Liver (tissue), 9 donors: ENCODE results near the gene VAV3. TPM values are rescaled to one million over a fixed set of nuclear protein-coding genes. Genes with fewer than 3 reads are reported as not detected.

Source experiments
- DNase-seq: peaks from one replicate; pipeline ENCODE4 v3.0.0-alpha.2; 2017; ENCODE audit warnings: low spot score
- H3K27ac ChIP-seq, 2 donors: one replicate each; pipeline ENCODE4 v1.7.0; 2013; ENCODE audit warnings: inconsistent platforms in 2 of 2, low read length in 2 of 2, control low read depth in 1 of 2, low read depth in 1 of 2, mild to moderate bottlenecking in 1 of 2
- H3K27me3 ChIP-seq, 4 donors: one replicate each; pipeline versions ENCODE4 v1.6.1 to v1.7.0; 2013; ENCODE audit warnings: low read length in 3 of 4, inconsistent platforms in 1 of 4, mild to moderate bottlenecking in 1 of 4, moderate library complexity in 1 of 4; ENCODE audit not compliant: control insufficient read depth in 4 of 4, insufficient read depth in 4 of 4
- H3K36me3 ChIP-seq, 4 donors: one replicate each; pipeline versions ENCODE4 v1.6.1 to v1.7.0; 2013; ENCODE audit warnings: low read length in 3 of 4, mild to moderate bottlenecking in 3 of 4, low read depth in 1 of 4, moderate library complexity in 1 of 4; ENCODE audit not compliant: control insufficient read depth in 4 of 4, insufficient read depth in 3 of 4
- H3K4me1 ChIP-seq, 4 donors: one replicate each; pipeline versions ENCODE4 v1.6.1 to v1.7.0; 2013; ENCODE audit warnings: low read length in 3 of 4, mild to moderate bottlenecking in 3 of 4, moderate library complexity in 1 of 4; ENCODE audit not compliant: control insufficient read depth in 4 of 4, insufficient read depth in 4 of 4
- H3K4me3 ChIP-seq, 3 donors: one replicate each; pipeline versions ENCODE4 v1.6.1 to v1.7.0; 2013; ENCODE audit warnings: low read length in 3 of 3, control low read depth in 1 of 3, low read depth in 1 of 3, mild to moderate bottlenecking in 1 of 3
- H3K9ac ChIP-seq, 2 donors: one replicate each; pipeline ENCODE4 v1.7.0; 2013; ENCODE audit warnings: low read length in 2 of 2, mild to moderate bottlenecking in 2 of 2, moderate library complexity in 2 of 2, control low read depth in 1 of 2, low read depth in 1 of 2
- H3K9me3 ChIP-seq, 4 donors: one replicate each; pipeline versions ENCODE4 v1.6.1 to v1.7.0; 2013; ENCODE audit warnings: low read length in 3 of 4; ENCODE audit not compliant: control insufficient read depth in 4 of 4
- CTCF ChIP-seq: fragments of 150-350 bp; IDR thresholded peaks from 2 replicates; pipeline ENCODE4 v1.5.1; 2017; ENCODE audit warnings: improper control_type of control experiment, low read depth, low read length; ENCODE audit not compliant: missing input control
- FOXA1 ChIP-seq: IDR thresholded peaks from 2 replicates; pipeline ENCODE4 v1.6.1; 2016; ENCODE audit warnings: antibody characterized with exemption
- FOXA2 ChIP-seq: IDR thresholded peaks from 2 replicates; pipeline ENCODE4 v1.6.1; 2016; ENCODE audit warnings: antibody characterized with exemption
- GABPA ChIP-seq, 2 donors: IDR thresholded peaks in 1 of 2; conservative IDR thresholded peaks in 1 of 2; 2 replicates each; pipeline ENCODE4 v1.6.1; 2016; ENCODE audit warnings: antibody characterized with exemption in 2 of 2, mild to moderate bottlenecking in 1 of 2, moderate library complexity in 1 of 2
- HNF4A ChIP-seq, 2 donors: conservative IDR thresholded peaks; 2 replicates each; pipeline ENCODE4 v1.6.1; 2016; ENCODE audit warnings: antibody characterized with exemption in 2 of 2, mild to moderate bottlenecking in 2 of 2
- HNF4G ChIP-seq: IDR thresholded peaks from 2 replicates; pipeline ENCODE4 v1.6.1; 2016; ENCODE audit warnings: antibody characterized with exemption
- JUND ChIP-seq, 2 donors: IDR thresholded peaks; 2 replicates each; pipeline ENCODE4 v1.6.1; 2016; ENCODE audit warnings: antibody characterized with exemption in 2 of 2
- MAX ChIP-seq: IDR thresholded peaks from 2 replicates; pipeline ENCODE4 v1.6.1; 2016; ENCODE audit warnings: antibody characterized with exemption
- NR2F2 ChIP-seq: IDR thresholded peaks from 2 replicates; pipeline ENCODE4 v1.6.1; 2016; ENCODE audit warnings: antibody characterized with exemption
- RAD21 ChIP-seq, 2 donors: IDR thresholded peaks; 2 replicates each; pipeline ENCODE4 v1.6.1; 2016; ENCODE audit warnings: antibody characterized with exemption in 2 of 2, mild to moderate bottlenecking in 2 of 2
- REST ChIP-seq: IDR thresholded peaks from 2 replicates; pipeline ENCODE4 v1.6.1; 2016; ENCODE audit warnings: antibody characterized with exemption, mild to moderate bottlenecking
- RXRA ChIP-seq, 2 donors: IDR thresholded peaks; 2 replicates each; pipeline ENCODE4 v1.6.1; 2017 to 2018; ENCODE audit warnings: antibody characterized with exemption in 2 of 2, mild to moderate bottlenecking in 1 of 2
- SP1 ChIP-seq: IDR thresholded peaks from 2 replicates; pipeline ENCODE4 v1.6.1; 2018; ENCODE audit warnings: antibody characterized with exemption, mild to moderate bottlenecking
- TAF1 ChIP-seq: conservative IDR thresholded peaks from 2 replicates; pipeline ENCODE4 v1.6.1; 2016; ENCODE audit warnings: antibody characterized with exemption, mild to moderate bottlenecking
- YY1 ChIP-seq: IDR thresholded peaks from 2 replicates; pipeline ENCODE4 v1.6.1; 2016; ENCODE audit warnings: antibody characterized with exemption, mild to moderate bottlenecking
- ZBTB33 ChIP-seq: IDR thresholded peaks from 2 replicates; pipeline ENCODE4 v1.6.1; 2016; ENCODE audit warnings: antibody characterized with exemption
- WGBS: extraction: QIAGEN DNeasy Blood & Tissue Kit; methylation state at CpG from one replicate; pipeline ENCODE4 v1.1.7; 2013; 5-methylcytosine and 5-hydroxymethylcytosine counted together
- polyA plus RNA-seq, 2 donors: library from polyadenylated mRNA; stranded (reverse) in 1 of 2; unstranded in 1 of 2; fragments of 200-250 nt in 1 of 2; fragments of >200 nt in 1 of 2; fragmentation: Nextera tagmentation in 1 of 2; extraction: Ambion mirVana in 1 of 2; gene quantifications; one replicate each; pipeline versions ENCODE4 v1.2.1 to v1.2.3, GENCODE V29; 2013 to 2015
- total RNA-seq, 2 donors: library from RNA; depleted of rRNA; stranded (reverse); fragments of >200 nt; gene quantifications; one replicate each; pipeline ENCODE4 v1.2.3, GENCODE V29; 2014
- donor health status: healthy.
- donor health status: healthy.
- donor health status: healthy.
- donor health status: healthy.
- donor health status: healthy.

The VAV3 gene
- total and polyA plus RNA-seq, 4 donors: 0.46 to 4.8 (median 2.7) TPM

GRCh38 chr1:107600607-107601160 is 364.3 kb downstream of the VAV3 start:
- WGBS: 70% methylated on average over 3 of the region's 3 CpGs
- no peaks in the 10 kb centered on the region for H3K9me3 ChIP-seq
- no peak overlapping the region for H3K4me3 ChIP-seq
- no peak for DNase-seq
- H3K9ac ChIP-seq: no peak overlapping the region
- no peak overlapping the region for H3K27ac ChIP-seq
- H3K4me1 ChIP-seq: peaks cover 0 to 2% (median 0%) of the 10 kb centered on the region in 4 donors
- no peaks in the 10 kb centered on the region for H3K27me3 ChIP-seq
- H3K36me3 ChIP-seq: no peaks in the 10 kb centered on the region
- TF ChIP-seq TAF1: no peak
- TF ChIP-seq FOXA1: no peak
- no peak for TF ChIP-seq HNF4A (conservative IDR thresholded peaks at IDR 0.05)
- TF ChIP-seq RAD21 (IDR thresholded peaks at IDR 0.05): no peak
- TF ChIP-seq REST: no peak
- no peak for TF ChIP-seq RXRA (IDR thresholded peaks at IDR 0.05)
- TF ChIP-seq YY1: no peak
- no peak for TF ChIP-seq GABPA (IDR thresholded peaks at IDR 0.05 in 1 of 2, conservative IDR thresholded peaks at IDR 0.05 in 1 of 2)
- TF ChIP-seq HNF4G: no peak
- no peak for TF ChIP-seq MAX
- TF ChIP-seq SP1: no peak
- TF ChIP-seq CTCF: no peak
- TF ChIP-seq FOXA2: no peak

- no peak overlapping the region for H3K27ac ChIP-seq
- H3K9me3 ChIP-seq: no peaks in the 10 kb centered on the region
- no peak for DNase-seq
- no peak overlapping the region for H3K9ac ChIP-seq
- H3K4me1 ChIP-seq: peaks cover 0 to 2% (median 0%) of the 10 kb centered on the region in 4 donors
- H3K27me3 ChIP-seq: no peaks in the 10 kb centered on the region
- no peak overlapping the region for H3K4me3 ChIP-seq
- H3K36me3 ChIP-seq: no peaks in the 10 kb centered on the region
- 66% methylated on average over 3 of the region's 3 CpGs for WGBS
- no peak for TF ChIP-seq YY1
Measured at GRCh38 chr1:107599220-107599619, 365.8 kb downstream of the VAV3 start.

- no peaks in the 10 kb centered on the region for H3K36me3 ChIP-seq
- no peak for DNase-seq
Measured at GRCh38 chr1:107597290-107597689, 367.7 kb downstream of the VAV3 start.

More at GRCh38 chr1:107597290-107597689, 367.7 kb downstream of the VAV3 start:
- H3K9ac ChIP-seq: no peak overlapping the region
- H3K4me1 ChIP-seq: peaks cover 0 to 2% (median under 1%) of the 10 kb centered on the region in 4 donors
- no peak overlapping the region for H3K4me3 ChIP-seq
- no peaks in the 10 kb centered on the region for H3K27me3 ChIP-seq
- H3K9me3 ChIP-seq: no peaks in the 10 kb centered on the region
- TF ChIP-seq HNF4A (conservative IDR thresholded peaks at IDR 0.05) (peak in 1 of 2 donors; percentile 72), HNF4G (no peak), FOXA1 (no peak), SP1 (no peak), JUND (IDR thresholded peaks at IDR 0.05) (no peak), YY1 (no peak), REST (no peak), RAD21 (IDR thresholded peaks at IDR 0.05) (no peak), RXRA (IDR thresholded peaks at IDR 0.05) (peak in 1 of 2 donors; percentile 55), MAX (no peak), ZBTB33 (no peak), TAF1 (no peak), NR2F2 (no peak)
- no peak overlapping the region for H3K27ac ChIP-seq
